Ishikawa (cell line): ENCODE measurements around the gene FAM3C.

Source experiments
- EP300 ChIP-seq: IDR thresholded peaks from 2 replicates; pipeline ENCODE4 v1.6.1; 2012; ENCODE audit warnings: borderline replicate concordance
- RAD21 ChIP-seq: IDR thresholded peaks from 2 replicates; pipeline ENCODE4 v1.6.1; 2012; ENCODE audit warnings: low read depth
- TAF1 ChIP-seq: IDR thresholded peaks from 2 replicates; pipeline ENCODE4 v1.6.1; 2012; ENCODE audit warnings: low read depth, mild to moderate bottlenecking
- TCF12 ChIP-seq: IDR thresholded peaks from 2 replicates; pipeline ENCODE4 v1.6.1; 2012; ENCODE audit warnings: low read depth
- TEAD4 ChIP-seq: IDR thresholded peaks from 2 replicates; pipeline ENCODE4 v1.6.1; 2012
- YY1 ChIP-seq: IDR thresholded peaks from 2 replicates; pipeline ENCODE4 v1.6.1; 2012; ENCODE audit warnings: low read depth

GRCh38 chr7:121436688-121437087, 40.6 kb upstream of the FAM3C start:
- no peak for TF ChIP-seq RAD21
- no peak for TF ChIP-seq TEAD4
- TF ChIP-seq YY1: no peak
- no peak for TF ChIP-seq TAF1
- TF ChIP-seq TCF12: no peak
- TF ChIP-seq EP300: no peak
